SW480 (cell line): ENCODE data around the gene ICAM5.
"Not testable (repeated sequence)": the region's sequence is repeated elsewhere in the genome, so short reads cannot be mapped to it uniquely, and the experiment has no call there.

Source experiments
- DNase-seq: peaks from one replicate; pipeline ENCODE4 v3.0.0-alpha.2; 2016; ENCODE audit warnings: low spot score

Gene ICAM5

GRCh38 chr19:10270616-10271394 lies 18.9 kb upstream of the ICAM5 start, which contains the start of gene ICAM1:
Gene ICAM1, plus strand, starts transcription at chr19:10271120. Its CDS starts 40 bp downstream, at chr19:10271160.
- peak; percentile 63 for DNase-seq

GRCh38 chr19:10271543-10272086 lies 18.1 kb upstream of the ICAM5 start:
- no peak for DNase-seq

- DNase-seq, result no peak
Measured at GRCh38 chr19:10274589-10274988, 15.2 kb upstream of the ICAM5 start.

GRCh38 chr19:10277795-10278589 lies 11.8 kb upstream of the ICAM5 start:
- no peak for DNase-seq

- no peak for DNase-seq
Measured at GRCh38 chr19:10278935-10279334, 10.8 kb upstream of the ICAM5 start.

GRCh38 chr19:10279737-10280442 lies 9.9 kb upstream of the ICAM5 start:
- DNase-seq, result no peak

GRCh38 chr19:10282043-10282442 lies 7.7 kb upstream of the ICAM5 start:
- not testable (repeated sequence) for DNase-seq

- peak; percentile 70 for DNase-seq
Measured at GRCh38 chr19:10283301-10284064, 6.3 kb upstream of the ICAM5 start.

GRCh38 chr19:10284065-10284959 lies 5.4 kb upstream of the ICAM5 start:
- DNase-seq, result no peak

- no peak for DNase-seq
Measured at GRCh38 chr19:10284960-10285278, 4.8 kb upstream of the ICAM5 start.

GRCh38 chr19:10285393-10285792 lies 4.4 kb upstream of the ICAM5 start:
- no peak for DNase-seq

GRCh38 chr19:10286803-10287737 lies 2.7 kb upstream of the ICAM5 start, which contains the start of gene ICAM4:
Gene ICAM4, plus strand, starts transcription at chr19:10286955. Its CDS starts 58 bp downstream, at chr19:10287013.
- DNase-seq, result no peak

GRCh38 chr19:10288662-10289166 lies 1.0 kb upstream of the ICAM5 start:
- DNase-seq, result peak; percentile 84

GRCh38 chr19:10289167-10289835 lies 451 bp upstream of the ICAM5 start:
- DNase-seq, result peak; percentile 89

- DNase-seq, result no peak
Measured at GRCh38 chr19:10290357-10290875, 664 bp downstream of the ICAM5 start.

- peak; percentile 59 for DNase-seq
Measured at GRCh38 chr19:10290876-10291553, 1.3 kb downstream of the ICAM5 start.

GRCh38 chr19:10291554-10292205 lies 1.9 kb downstream of the ICAM5 start:
- DNase-seq, result no peak
